M059J (cell line): Measurements from ENCODE around the gene GCNT2. TPM values are rescaled to one million over a fixed set of nuclear protein-coding genes. Genes with fewer than 3 reads are reported as not detected.
"Not testable (repeated sequence)": the region's sequence is repeated elsewhere in the genome, so short reads cannot be mapped to it uniquely, and the experiment has no call there.

ENCODE experiments used
- DNase-seq: peaks from one replicate; pipeline ENCODE4 v3.0.0-alpha.2; 2012; ENCODE audit warnings: low read depth
- total RNA-seq: library from RNA; depleted of rRNA; stranded (reverse); fragments of >200 nt; shearing (Covaris generic); gene quantifications from 2 replicates; pipeline ENCODE4 v1.2.3, GENCODE V29; 2014; rRNA removed

GCNT2 gene
- total RNA-seq = 22.2 and 22.5 TPM in 2 replicates

DNA sequence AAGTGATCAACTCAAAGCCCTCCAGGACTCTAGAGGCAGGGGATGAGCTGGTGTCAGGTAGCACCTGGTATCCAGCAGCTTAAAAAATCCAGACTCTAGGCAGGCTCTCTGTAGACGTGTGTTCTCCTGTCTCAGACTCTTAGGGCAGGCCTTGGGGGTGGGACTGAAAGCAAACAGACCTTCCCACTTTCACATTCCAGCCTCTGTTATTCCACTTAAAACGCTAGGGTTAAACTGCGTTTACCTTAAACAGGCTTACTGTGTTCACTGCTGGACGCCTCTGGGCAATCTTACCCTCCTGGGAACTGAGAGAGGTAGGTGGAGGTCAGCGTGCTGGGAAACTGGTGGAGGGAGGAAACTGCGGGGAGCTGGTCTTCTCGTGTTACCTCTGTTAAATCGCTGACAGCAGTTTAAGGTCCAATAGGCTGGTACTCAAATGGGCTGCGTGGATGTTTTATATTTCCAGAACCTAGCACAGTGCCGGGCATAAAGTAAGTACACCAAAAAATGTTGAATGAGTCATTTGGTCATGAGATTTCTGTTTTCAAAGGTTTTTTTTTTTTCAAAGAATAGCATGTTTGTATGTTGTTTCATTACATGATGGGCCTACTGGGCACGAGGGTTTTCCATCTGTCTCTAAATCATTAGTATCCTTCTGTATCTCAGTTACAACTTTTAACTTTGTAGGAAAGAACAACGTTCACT is at the start of gene GCNT2:
GCNT2 (plus strand) TSS at position 248 of the 705 bp plus-strand sequence. CDS start 7,561 bp downstream, outside the sequence.
- DNase-seq = peak; percentile 70

DNA sequence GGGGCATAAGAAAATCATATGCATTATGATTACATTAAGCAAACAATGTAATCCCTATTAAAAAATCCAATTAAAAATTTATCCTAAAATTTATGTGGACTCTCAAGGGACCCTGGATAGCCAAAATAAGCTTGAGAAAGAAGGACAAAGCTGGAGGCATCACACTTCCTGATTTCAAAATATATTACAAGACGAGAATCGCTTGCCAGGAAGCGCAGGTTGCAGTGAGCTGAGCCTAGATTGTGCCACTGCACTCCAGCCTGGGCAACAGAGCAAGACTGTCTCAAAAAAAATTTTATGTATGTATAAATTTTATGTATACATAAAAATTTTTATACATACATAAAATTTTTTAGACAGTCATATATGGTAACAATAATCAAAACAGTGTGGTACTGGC is 48.5 kb upstream of the GCNT2 start:
- no peak for DNase-seq

DNA sequence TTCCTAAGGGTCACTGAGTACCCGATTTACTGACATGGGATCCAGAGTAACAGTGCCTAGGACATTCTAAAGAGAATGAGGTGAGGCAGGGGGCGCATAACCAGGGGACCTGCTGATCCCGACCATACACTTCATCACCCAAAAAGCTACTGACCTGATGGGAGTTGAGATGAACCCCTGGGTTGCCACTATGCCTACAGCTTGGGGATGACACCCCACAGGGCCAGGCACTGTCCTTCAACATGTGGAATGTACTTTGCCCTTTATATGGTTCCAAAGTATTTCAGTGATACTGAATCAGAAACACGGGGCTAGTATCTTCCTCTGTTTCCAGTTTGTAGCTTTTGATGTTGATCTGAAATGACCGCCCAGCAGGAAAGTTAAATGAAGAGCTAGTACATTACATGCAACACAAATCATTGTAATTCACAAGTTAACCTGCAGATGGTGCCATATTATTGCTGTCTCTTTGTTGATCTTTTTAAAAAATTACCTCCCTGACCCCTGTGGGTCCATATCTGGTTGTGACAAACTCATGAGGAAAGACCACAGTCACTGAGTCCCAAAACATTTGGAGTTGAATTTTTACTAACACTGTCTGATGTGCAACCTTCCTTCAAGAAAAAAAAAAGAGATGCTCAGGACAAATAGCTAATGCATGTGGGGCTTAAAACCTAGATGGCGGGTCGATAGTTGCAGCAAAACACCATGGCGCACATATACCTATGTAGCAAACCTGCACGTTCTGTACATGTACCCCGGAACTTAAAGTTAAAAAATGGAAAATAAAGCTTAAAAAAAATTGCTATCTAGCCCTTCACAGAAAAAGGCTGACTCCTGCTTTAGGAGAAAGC is 42.7 kb upstream of the GCNT2 start:
- peak; percentile 68 for DNase-seq

GRCh38 chr6:10479939-10480700 is 41.0 kb upstream of the GCNT2 start:
- DNase-seq = peak; percentile 72

- peak; percentile 61 for DNase-seq
Observed at GRCh38 chr6:10481101-10481500, 40.0 kb upstream of the GCNT2 start.

GRCh38 chr6:10482636-10483257 is 38.4 kb upstream of the GCNT2 start:
- no peak for DNase-seq

DNA sequence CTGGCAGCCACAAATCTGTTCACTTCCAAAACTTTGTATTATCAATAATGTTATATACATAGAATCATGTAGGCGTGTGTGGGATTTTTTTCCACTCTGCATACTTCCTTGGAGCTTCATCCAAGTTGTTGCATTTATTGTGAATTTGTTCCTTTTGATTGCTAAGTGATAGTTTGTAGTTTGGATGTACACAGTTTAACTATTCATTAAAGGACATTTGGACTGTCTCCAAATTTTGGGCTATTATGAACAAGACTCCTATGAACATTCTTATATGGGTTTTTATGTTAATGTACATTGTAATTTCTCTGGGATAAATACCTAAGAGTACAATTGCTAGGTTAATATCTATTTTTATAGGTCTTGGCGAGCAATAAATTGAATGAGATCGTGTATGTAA is 36.2 kb upstream of the GCNT2 start:
- no peak for DNase-seq

- no peak for DNase-seq
Observed at GRCh38 chr6:10485406-10485805, 35.7 kb upstream of the GCNT2 start.

GRCh38 chr6:10486215-10486614 is 34.9 kb upstream of the GCNT2 start:
- no peak for DNase-seq

DNA sequence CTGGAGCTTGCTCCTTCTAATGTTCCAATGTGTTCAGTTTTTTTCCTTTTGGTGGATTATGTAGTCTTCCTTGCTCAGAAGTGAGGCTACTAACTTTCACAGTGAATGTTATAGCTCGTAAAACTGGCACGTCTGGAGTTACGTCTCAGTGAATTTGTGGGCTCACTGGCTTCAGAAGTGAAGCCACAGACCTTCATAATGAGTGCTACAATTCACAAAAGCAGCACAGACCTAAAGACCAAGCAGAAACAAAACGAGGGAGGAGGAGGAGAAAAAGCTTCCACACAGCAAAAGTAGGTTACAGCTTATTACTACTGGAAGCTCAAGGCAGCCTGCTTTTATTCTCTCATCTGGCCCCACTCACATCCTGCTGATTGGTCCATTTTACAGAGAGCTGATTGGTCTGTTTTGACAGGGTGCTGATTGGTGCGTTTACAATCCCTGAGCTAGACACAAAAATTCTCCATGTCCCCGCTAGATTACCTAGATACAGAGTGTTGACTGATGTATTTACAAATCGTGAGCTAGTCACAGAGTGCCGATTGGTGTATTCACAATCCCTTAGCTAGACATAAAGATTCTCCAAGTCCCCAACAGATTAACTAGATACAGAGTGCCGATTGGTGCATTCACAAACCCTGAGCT is 34.1 kb upstream of the GCNT2 start:
- not testable (repeated sequence) for DNase-seq

GRCh38 chr6:10487668-10488327 is 33.4 kb upstream of the GCNT2 start:
- DNase-seq = no peak

- no peak for DNase-seq
Observed at GRCh38 chr6:10491463-10491862, 29.7 kb upstream of the GCNT2 start.

DNA sequence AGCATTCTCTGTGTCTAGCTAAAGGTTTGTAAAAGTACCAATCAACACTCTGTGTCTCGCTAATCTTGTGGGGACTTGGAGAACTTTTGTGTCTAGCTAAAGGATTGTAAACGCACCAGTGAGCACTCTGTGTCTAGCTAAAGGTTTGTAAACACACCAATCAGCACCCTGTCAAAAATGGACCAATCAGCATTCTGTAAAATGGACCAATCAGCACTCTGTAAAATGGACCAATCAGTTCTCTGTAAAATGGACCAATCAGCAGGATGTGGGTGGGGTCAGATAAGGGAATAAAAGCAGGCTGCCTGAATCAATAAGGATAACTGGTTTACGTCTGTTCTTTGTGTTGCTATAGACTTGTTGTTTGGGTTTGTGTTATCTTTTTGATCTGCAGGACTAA is 29.2 kb upstream of the GCNT2 start:
- DNase-seq = not testable (repeated sequence)

GRCh38 chr6:10495029-10495428 is 26.1 kb upstream of the GCNT2 start:
- DNase-seq = no peak

DNA sequence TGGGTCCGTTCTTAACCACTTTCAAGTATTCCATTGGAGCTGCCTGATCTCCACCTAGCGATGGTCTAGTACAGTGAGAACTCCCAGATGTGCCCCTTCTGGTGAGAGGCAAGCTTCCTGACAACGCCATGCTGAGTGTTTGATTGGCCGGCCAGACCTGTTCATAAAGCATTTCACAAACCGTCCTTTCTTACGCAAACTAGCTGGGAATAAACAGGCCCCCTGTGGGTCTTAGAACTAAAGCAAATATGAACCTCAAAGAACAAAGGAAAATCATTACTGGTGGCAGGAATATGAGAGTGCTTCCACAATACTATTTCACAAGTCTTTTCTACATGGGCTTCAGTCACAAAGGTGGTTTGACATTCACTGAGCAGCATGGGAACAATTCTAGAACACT is 15.6 kb upstream of the GCNT2 start:
- DNase-seq = peak; percentile 17

DNA sequence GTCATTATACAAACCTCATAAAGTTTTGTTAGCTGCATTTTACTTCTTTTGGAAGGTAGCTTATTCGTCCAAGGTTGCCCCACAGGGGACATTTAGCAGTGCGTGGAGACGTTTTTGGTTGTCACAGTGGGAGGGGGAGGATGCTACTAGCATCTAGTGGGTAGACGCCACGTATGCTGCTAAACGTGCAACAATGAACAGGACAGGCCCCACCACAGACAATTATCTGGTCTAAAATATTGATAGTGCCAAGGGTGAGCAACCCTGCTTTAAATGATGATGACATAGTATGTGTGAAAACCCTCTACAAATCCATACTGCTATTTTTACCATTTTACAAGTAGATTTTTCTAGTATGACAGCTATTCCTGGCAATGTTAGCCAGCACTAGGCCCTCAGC is 13.9 kb upstream of the GCNT2 start:
- DNase-seq = no peak

- DNase-seq = no peak
Observed at GRCh38 chr6:10507715-10508114, 13.4 kb upstream of the GCNT2 start.

DNA sequence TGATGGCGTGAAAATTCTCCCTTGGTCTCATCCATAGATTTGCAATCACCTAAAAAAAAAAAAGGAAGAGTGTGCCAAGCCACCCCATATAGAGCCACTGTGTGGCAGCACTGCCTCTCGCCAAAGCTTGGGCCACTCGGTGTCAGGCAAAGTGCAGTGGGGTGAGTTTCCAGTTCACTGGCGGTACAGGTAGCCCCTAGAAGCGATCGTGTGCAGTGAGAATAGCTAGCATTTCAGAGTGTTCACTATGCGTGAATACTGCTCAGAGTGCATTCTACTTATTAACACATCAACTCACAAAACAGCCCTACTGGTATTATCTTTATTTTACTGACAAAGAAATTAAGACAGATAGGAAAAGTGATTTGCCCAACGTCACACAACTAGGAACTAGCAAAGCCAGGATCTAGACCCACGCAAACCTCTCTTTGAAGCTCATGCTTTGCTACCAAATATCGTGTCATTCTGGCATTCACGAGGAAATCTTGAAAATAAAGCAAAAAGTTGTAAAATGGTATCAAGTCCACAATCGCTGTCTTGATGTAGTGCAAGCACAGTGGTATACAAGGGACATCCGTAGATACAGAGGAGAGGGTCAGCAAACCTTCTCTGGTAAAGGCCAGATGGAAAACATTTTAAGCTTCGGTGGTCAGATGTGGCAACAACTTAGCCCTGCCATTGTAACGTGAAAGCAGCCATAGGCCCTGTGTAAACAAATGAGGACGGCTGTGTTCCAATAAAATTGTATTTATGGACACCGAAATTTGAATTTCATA is 10.4 kb upstream of the GCNT2 start:
- peak; percentile 75 for DNase-seq

- DNase-seq = peak; percentile 64
Observed at GRCh38 chr6:10511477-10511876, 9.7 kb upstream of the GCNT2 start.

- DNase-seq = no peak
Observed at GRCh38 chr6:10513544-10513943, 7.6 kb upstream of the GCNT2 start.
